NT2/D1 (cell line): ENCODE measurements around the gene SMAD1.

Experiments used
- SUZ12 ChIP-seq: IDR thresholded peaks from 2 replicates; pipeline ENCODE4 v1.6.1; 2011; ENCODE audit not compliant: insufficient read length, insufficient read depth; ENCODE audit errors: extremely low read depth
- YY1 ChIP-seq: IDR thresholded peaks from 2 replicates; pipeline ENCODE4 v1.6.1; 2011; ENCODE audit not compliant: insufficient read length, insufficient read depth

DNA sequence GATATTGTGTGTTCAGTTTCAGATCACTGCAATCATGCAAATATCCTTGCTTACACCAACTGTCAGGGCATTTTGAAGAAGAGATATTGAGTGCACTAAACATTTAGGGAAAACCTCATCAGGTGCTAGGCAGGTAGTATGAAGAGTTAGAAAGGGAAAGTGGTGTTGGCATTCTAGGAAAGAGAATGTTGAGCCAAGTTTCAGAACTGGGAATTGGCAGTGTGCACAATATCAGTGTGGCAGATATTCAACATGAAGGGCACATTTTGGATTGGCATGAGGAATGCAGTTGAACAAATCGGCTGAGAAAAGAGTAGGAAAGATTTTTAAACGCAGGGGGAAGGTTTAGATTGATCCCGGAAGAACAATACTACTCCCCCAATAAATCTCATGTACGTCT, 43.4 kb upstream of the SMAD1 start:
- no peak for TF ChIP-seq YY1
- TF ChIP-seq SUZ12, result no peak
